ENCODE measurements around the gene VEPH1.

- TF ChIP-seq CTCF (IDR thresholded peaks at IDR 0.05; ENCODE audit: insufficient read depth, low read length, poor library complexity, severe bottlenecking) (no peak), EZH2phosphoT487 (conservative IDR thresholded peaks at IDR 0.05; ENCODE audit: low read length) (no peak)
Measured at GRCh38 chr3:157294953-157295352, 208.3 kb downstream of the VEPH1 start.

All from SU-DHL-6 (cell line).